Ascending aorta (tissue), 2 donors: ENCODE results near the gene ODF2L. TPM values are rescaled to one million over a fixed set of nuclear protein-coding genes. Genes with fewer than 3 reads are reported as not detected.

Experiments used
- DNase-seq, 2 donors: peaks; one replicate each; pipeline ENCODE4 v3.0.0-alpha.2; 2019; ENCODE audit warnings: low spot score in 2 of 2
- H3K27ac ChIP-seq, 2 donors: fragments of 200-600 bp; sonication (generic); one replicate each; pipeline ENCODE4 v1.5.1; 2016 to 2017; ENCODE audit warnings: mild to moderate bottlenecking in 1 of 2
- H3K27me3 ChIP-seq: fragments of 200-600 bp; sonication (generic); one replicate; pipeline ENCODE4 v1.5.1; 2017
- H3K36me3 ChIP-seq, 2 donors: fragments of 200-600 bp; sonication (generic); one replicate each; pipeline ENCODE4 v1.5.1; 2016
- H3K4me1 ChIP-seq, 2 donors: fragments of 200-600 bp; sonication (generic); one replicate each; pipeline ENCODE4 v1.5.1; 2016 to 2017; ENCODE audit warnings: mild to moderate bottlenecking in 1 of 2
- H3K4me3 ChIP-seq, 2 donors: fragments of 200-600 bp; sonication (generic); one replicate each; pipeline ENCODE4 v1.5.1; 2016 to 2017; ENCODE audit warnings: mild to moderate bottlenecking in 1 of 2
- H3K9me3 ChIP-seq, 2 donors: fragments of 200-600 bp; sonication (generic); one replicate each; pipeline ENCODE4 v1.5.1; 2016
- intact Hi-C: fragments of 100-400 bp; cut with DNase I; formaldehyde crosslinking; loops from one replicate; pipeline ENCODE4 v1.15.1; 2023
- total RNA-seq: library from RNA; depleted of rRNA; stranded (reverse); fragments of >200 nt; gene quantifications from one replicate; pipeline ENCODE4 v1.1.0, GENCODE V29; 2016
- TF ChIP-seq, protein P1 (sequence below), 3 experiments: fragments of 200-600 bp in 2 of 3; fragments of 450-650 bp in 1 of 3; sonication (generic) in 2 of 3; IDR thresholded peaks; one replicate each; pipeline ENCODE4 v1.5.1; 2016 to 2019; ENCODE audit warnings: antibody characterized with exemption in 3 of 3, mild to moderate bottlenecking in 1 of 3, moderate library complexity in 1 of 3

ODF2L gene
- total RNA-seq, 1 donor from 2014 or later, result 6.2 TPM

- intact Hi-C loops, result no loop called here
These were observed 17.3 kb downstream of the ODF2L start for GRCh38 chr1:86378813-86379212.

DNA sequence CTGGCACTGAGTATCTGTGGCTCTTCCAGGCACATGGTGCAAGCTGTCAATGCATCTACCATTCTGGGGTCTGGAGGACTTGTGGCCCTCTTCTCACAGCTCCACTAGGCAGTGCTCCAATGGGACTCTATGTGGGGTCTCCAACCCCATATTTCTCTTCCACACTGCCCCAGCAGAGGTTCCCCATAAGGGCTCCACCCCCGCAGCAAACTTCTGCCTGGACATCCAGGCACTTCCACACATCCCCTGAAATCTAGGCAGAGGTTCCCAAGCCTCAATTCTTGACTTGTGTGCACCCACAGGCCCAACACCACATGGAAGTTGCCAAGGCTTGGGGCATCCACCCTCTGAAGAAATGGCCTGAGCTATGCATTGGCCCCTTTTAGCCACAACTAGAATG is 18.8 kb downstream of the ODF2L start:
- intact Hi-C loops, result no loop called here
- H3K4me1 ChIP-seq, result peaks cover 0 to 3% of the 10 kb centered on the region in 2 donors
- no peak overlapping the region for H3K27ac ChIP-seq
- H3K9me3 ChIP-seq, result no peaks in the 10 kb centered on the region
- H3K36me3 ChIP-seq, result no peaks in the 10 kb centered on the region
- TF ChIP-seq, protein P1, sequence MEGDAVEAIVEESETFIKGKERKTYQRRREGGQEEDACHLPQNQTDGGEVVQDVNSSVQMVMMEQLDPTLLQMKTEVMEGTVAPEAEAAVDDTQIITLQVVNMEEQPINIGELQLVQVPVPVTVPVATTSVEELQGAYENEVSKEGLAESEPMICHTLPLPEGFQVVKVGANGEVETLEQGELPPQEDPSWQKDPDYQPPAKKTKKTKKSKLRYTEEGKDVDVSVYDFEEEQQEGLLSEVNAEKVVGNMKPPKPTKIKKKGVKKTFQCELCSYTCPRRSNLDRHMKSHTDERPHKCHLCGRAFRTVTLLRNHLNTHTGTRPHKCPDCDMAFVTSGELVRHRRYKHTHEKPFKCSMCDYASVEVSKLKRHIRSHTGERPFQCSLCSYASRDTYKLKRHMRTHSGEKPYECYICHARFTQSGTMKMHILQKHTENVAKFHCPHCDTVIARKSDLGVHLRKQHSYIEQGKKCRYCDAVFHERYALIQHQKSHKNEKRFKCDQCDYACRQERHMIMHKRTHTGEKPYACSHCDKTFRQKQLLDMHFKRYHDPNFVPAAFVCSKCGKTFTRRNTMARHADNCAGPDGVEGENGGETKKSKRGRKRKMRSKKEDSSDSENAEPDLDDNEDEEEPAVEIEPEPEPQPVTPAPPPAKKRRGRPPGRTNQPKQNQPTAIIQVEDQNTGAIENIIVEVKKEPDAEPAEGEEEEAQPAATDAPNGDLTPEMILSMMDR (IDR thresholded peaks at IDR 0.05), result no peak
- no peak overlapping the region for H3K4me3 ChIP-seq
- no peaks in the 10 kb centered on the region for H3K27me3 ChIP-seq
- DNase-seq, result no peak

More at GRCh38 chr1:86378813-86379212, 17.3 kb downstream of the ODF2L start:
- no peak overlapping the region for H3K27ac ChIP-seq
- no peaks in the 10 kb centered on the region for H3K9me3 ChIP-seq
- no peak for DNase-seq
- peaks cover 0 to 3% of the 10 kb centered on the region in 2 donors for H3K4me1 ChIP-seq
- TF ChIP-seq, protein P1 (IDR thresholded peaks at IDR 0.05), result no peak
- H3K27me3 ChIP-seq, result no peaks in the 10 kb centered on the region
- no peaks in the 10 kb centered on the region for H3K36me3 ChIP-seq
- H3K4me3 ChIP-seq, result no peak overlapping the region

DNA sequence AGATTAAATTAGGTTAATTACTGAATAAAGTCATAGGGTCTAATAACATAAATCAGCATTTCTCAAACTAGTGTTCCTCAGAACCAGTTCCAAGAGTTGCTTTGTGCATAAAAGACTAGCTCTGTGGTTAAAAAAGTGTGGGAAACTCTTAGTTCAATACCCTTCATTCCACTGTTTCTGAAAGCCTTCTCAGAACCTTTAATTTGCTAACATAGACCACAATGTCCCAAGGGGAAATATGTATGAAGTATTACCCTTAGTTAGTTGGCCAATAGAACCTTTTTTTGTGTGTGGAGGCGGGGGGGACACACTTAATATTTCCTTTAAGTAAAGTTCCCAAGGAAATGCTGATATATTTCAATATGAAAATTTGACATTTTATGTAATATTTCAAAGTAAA is 20.4 kb downstream of the ODF2L start:
- no peaks in the 10 kb centered on the region for H3K36me3 ChIP-seq
- TF ChIP-seq, protein P1 (IDR thresholded peaks at IDR 0.05), result no peak
- H3K27me3 ChIP-seq, result no peaks in the 10 kb centered on the region
- no peak overlapping the region for H3K27ac ChIP-seq
- intact Hi-C loops, result no loop called here
- DNase-seq, result no peak
- no peak overlapping the region for H3K4me3 ChIP-seq
- no peaks in the 10 kb centered on the region for H3K9me3 ChIP-seq
- H3K4me1 ChIP-seq, result peaks cover 0 to 3% of the 10 kb centered on the region in 2 donors

DNA sequence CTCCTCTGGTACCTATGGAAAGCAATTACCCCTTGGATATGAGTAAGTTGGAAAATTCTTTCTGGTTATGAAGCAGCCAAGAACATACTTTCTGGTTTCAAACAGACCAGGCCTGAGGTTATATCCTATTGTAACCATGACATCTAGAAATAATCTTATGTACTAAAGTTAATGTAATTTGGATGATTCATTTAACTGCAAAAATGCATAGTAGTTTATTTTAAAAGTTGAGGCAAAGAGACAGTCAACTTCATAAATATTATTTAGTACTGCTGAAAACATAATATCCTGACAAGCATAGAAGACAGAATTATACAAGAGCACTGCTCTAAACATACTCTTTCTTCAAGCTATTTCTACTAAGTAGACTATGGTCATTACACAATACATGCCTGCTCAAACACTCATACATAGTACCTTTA is 25.5 kb downstream of the ODF2L start:
- TF ChIP-seq, protein P1 (IDR thresholded peaks at IDR 0.05), result no peak
- DNase-seq, result no peak
- H3K27ac ChIP-seq, result no peak overlapping the region
- no peaks in the 10 kb centered on the region for H3K9me3 ChIP-seq
- H3K36me3 ChIP-seq, result no peaks in the 10 kb centered on the region
- no peak overlapping the region for H3K4me3 ChIP-seq
- H3K4me1 ChIP-seq, result no peaks in the 10 kb centered on the region
- intact Hi-C loops, result no loop called here
- no peaks in the 10 kb centered on the region for H3K27me3 ChIP-seq

- intact Hi-C loops, result no loop called here
- Histone ChIP-seq H3K4me3 (no peak overlapping the region), H3K9me3 (no peaks in the 10 kb centered on the region), H3K36me3 (no peaks in the 10 kb centered on the region), H3K27ac (no peak overlapping the region), H3K4me1 (no peaks in the 10 kb centered on the region), H3K27me3 (no peaks in the 10 kb centered on the region)
- no peak for DNase-seq
- TF ChIP-seq, protein P1 (IDR thresholded peaks at IDR 0.05), result no peak
These were observed 30.2 kb downstream of the ODF2L start for GRCh38 chr1:86365896-86366295.

DNA sequence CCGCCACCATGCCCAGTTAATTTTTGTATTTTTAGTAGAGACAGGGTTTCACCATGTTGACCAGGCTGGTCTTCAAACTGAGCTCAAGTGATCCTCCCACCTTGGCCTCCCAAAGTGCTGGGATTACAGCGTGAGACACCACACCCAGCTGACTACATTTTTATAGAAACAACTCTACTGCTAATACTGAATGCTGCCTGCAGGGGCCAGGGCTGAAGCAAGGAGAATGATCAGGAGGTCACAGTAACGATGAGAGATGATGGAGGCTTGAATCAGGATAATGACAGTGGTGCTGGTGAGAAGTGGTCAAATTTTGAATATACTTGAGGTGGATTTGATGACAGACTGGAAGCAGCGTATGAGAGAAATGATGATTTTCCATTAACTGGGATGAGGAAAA is 33.3 kb downstream of the ODF2L start:
- TF ChIP-seq, protein P1 (IDR thresholded peaks at IDR 0.05), result no peak
- Histone ChIP-seq H3K36me3 (no peaks in the 10 kb centered on the region), H3K9me3 (no peaks in the 10 kb centered on the region), H3K27me3 (no peaks in the 10 kb centered on the region), H3K4me1 (no peaks in the 10 kb centered on the region), H3K4me3 (no peak overlapping the region), H3K27ac (no peak overlapping the region)
- intact Hi-C loops, result no loop called here
- no peak for DNase-seq
